ENCODE data around the gene SLC24A3. TPM values are rescaled to one million over a fixed set of nuclear protein-coding genes. Genes with fewer than 3 reads are reported as not detected.

SLC24A3 gene
- total RNA-seq, 1 donor from 2014 or later = 33.5 TPM

DNA sequence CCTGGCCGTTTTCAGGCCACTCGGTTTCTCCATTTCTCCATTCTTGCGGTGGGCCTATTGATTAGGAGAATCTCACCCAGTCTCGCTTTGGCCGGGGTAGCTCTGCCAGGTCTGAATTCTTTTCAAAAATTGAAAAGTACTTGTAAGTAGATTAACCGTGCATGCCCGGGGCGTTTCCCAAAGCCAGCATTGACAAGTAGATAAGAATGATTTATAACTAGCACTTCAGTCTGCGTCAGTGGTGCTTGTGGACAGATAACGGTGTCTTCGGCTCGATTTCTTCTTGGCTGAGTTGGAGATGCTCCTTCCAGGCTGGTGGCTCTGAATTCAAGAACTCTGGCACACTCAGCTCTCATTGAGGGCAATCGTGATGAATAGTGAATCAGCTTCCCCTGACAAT, 29.0 kb downstream of the SLC24A3 start:
- DNase-seq = no peak

DNA sequence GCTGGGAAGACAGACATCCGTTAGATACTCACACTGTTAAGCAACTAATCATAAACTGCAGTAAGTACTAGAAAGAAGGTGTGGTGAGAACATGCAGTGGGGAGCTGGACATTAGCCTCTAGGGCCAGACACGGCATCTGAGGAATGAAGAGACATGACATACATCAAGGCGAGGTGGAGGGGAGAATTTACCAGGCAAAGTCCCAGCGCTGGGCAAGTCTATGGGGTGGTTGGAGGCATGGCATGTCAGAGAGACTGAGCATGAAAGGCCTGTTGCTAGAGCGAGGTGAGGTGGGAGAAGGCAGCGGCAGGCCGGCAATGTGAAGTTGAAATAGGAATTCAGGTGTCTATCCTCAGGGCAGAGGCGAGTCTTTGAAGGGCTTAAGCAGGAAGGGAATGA, 31.8 kb downstream of the SLC24A3 start:
- DNase-seq = no peak

DNA sequence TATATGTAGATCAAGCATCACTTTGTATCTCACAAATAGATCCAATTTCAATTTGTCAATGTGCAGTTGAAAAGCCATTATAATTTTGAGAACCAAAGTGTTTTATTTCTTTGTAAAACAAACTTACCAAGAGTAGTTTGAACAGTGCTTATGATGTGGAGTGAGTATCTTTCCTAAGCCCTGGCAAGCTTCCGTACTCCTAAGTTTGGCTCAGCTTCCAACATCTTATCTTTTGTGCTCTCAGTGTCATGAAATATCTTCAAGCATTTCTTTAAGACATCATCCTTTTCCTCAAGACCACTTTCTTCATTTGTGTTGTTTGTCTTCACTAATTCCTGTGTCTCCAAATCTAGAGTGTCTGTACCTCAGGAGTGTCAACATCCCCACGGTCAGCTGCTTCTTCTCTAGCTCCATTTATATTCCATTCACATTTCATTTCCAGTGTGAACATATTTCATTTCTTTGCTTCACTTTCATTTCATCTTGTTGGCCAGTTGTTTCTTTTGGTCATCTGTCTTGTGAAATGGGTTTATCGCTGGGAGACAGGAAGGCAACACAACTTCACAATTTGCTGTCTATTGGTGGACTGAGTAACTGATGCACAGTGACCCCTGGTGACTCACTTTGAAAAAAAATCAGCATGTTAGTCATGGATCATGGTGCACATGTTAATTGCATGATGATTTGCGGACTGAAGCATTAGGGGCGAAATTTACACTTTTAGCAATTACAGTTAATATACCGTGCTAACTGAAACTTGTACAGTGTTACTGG, 36.9 kb downstream of the SLC24A3 start:
- no peak for DNase-seq

DNA sequence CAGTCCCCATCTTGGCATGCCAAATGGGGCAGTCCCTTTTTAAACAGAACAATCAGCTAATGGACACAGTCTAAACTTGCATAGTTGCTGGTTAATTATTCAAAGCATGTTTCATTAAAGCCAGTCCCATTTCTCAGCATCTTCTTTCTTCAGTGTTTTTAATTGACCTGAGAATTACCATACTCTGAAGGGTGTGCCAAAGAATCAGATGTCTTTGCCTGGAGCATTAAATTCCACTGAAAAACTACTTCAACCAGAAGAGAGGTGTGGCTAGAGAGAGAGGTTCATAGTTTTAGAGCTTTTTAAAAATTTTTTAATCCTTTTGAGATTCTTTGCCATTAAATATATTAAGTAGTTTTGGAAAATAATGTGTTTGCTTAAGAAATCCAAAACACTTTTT, 37.9 kb downstream of the SLC24A3 start:
- DNase-seq = no peak

DNA sequence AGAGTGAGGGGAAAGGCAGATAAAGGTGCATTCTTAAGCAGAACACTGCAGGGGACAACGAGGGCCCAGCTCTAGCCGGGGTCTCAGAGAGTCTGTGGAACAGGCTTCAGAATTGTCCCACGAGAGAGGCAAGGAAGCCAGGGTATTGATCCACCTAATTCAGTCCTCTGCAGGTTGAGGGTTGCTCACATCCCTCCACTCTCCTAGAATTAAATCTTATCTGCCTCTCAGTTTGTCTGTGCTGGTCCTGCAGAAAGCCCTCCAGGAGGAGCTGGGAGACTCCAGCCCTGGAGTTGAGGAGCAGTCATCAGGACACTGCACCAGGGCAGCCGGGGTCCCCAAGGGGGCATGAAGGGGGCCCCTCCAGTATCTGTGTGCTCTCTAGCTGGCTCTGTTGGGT, 39.1 kb downstream of the SLC24A3 start:
- no peak for DNase-seq

DNA sequence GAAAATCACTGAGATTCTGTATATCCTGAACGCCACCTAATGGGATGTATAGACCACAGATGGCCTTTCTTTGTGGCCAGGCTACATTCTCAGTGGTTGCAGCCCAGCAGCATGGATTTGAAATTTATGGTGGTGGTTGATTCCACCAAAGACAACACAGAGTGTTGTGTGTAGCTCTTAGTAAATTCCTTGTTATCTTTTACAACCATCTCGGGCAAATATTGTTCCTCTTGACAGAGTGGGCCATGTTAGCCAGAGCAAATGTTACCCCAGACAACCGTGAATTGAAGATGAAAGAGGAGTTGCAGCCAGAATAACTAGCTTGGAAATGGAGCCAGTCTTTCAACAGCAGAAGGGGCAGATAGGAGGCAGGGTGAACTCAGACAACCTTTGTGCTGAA, 39.5 kb downstream of the SLC24A3 start:
- DNase-seq = no peak

DNA sequence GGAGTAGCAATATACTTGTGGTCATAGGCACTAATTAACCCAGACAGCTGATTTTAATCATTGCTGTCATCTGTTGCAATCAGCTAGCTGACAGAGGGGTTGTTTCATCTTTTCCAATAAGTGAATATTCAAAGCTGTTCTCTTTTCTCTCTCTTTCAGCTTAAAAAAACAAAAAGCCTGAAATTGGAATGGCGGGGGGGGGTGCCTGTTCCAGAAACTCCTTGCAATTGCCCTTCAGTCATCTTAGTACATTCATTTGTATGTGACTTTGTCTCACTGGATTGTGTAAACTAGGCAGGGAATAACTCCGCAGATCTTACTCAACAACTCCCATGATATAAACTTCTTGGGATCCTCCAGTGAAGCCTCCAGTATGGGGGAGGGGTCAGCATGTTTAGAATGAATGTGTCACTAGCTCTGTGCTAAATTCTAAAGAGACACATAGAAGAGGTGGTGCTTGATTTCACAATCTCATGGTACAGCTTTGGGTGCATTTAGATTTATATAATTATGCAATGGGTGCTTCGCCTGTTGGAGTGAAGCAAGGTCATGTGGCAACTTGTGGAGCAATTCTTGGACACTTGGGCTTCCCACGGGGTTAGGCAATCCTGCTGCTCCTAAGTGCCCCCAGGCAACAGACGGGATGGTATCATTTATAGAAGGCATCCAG, 40.1 kb downstream of the SLC24A3 start:
- no peak for DNase-seq

DNA sequence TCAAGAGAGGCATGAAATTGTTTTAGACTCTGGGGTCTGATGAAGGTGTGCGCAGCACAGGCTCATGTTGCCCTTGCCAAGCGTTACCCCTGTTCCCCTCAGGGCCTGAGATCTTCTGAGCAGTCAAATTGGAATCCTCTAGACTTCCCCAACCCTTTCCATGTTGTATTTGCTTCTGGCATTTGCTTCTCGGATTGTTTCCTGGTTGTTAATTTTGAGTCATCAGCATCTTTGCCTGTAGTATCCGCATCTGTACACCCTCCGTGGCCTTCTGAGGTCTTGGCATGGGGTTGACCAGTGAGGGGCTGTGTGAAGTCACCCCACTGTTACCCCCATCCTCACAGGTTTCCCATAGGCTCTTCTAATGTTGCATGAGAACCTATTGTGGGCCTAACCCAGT, 40.9 kb downstream of the SLC24A3 start:
- DNase-seq = no peak

DNA sequence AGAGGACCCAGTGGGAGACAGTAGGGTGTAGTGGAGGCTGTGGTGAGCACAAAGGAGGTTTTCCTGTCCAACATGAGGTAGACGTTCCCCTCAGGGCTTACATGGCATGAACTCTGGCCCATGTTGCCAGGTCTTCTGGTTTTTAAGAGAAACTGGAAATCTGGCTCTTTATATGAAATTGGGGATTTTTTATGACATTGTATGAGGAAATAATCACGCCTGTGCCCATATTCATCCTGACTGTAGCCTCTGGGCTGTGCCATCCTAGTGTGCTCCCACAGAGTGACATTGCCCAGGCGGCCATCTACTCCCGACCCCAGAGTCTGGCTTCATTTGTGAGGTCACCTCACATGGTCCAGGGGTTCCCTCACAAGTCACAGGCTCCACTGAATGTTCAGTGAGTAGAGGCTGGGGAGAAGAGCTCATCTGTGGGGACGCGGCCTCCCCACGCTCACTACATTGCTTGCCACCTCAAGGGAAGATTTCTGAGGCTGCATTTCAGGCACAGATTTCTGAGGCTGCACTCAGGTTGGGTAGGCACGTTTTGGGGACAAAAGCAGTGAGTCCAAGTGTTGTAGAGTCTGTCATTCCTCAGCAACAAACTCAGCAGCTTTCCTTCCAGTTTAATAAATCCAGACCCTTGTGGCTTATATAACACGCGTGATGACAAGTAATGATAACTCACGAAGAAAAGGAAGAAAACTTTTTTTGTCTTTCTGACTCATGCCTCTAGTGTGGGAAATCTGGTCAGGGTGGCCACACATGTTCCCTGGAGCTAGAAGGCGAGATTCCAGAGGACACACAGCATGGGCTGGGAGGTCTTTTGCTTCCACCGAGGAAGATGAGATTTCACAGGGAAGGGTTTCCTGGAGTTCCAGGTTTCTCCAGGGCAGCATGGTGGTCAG, 41.7 kb downstream of the SLC24A3 start:
- no peak for DNase-seq

DNA sequence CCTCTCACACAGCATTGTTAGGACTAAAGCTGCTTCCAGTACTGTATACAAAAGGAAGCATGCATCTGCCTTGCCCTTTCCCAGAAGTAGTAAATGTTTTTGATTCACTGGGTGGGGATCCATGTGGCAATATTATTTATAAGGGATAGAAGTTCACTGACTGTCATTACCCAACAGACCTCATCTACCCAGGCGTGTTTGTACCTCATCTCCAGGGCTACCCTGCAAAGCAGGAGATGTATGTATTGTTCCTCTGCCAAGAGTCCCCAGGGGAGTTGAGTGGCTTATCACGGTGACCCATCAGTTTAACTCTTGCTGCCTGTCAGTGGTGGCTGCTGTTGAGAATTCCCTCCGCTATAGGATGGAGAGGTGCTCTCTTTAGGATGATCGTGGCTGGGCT, 42.5 kb downstream of the SLC24A3 start:
- DNase-seq = no peak

DNA sequence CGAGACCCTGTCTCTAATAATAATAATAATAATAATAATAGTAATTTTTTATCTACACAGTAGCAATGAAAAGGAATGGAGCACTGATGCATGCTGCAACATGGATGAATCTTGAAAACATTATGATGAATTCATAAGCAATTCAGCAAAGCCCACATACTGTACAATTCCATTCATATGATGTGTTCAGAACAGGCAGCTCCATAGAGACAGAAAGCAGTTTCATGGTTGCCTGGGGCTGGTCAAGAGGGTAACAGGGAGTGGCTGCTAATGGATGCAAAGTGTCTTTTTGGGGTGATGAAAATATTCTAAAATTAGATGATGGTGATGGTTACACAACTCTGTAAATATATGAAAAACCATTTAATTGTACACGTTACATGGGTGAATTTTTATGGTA, 43.6 kb downstream of the SLC24A3 start:
- DNase-seq = no peak

DNA sequence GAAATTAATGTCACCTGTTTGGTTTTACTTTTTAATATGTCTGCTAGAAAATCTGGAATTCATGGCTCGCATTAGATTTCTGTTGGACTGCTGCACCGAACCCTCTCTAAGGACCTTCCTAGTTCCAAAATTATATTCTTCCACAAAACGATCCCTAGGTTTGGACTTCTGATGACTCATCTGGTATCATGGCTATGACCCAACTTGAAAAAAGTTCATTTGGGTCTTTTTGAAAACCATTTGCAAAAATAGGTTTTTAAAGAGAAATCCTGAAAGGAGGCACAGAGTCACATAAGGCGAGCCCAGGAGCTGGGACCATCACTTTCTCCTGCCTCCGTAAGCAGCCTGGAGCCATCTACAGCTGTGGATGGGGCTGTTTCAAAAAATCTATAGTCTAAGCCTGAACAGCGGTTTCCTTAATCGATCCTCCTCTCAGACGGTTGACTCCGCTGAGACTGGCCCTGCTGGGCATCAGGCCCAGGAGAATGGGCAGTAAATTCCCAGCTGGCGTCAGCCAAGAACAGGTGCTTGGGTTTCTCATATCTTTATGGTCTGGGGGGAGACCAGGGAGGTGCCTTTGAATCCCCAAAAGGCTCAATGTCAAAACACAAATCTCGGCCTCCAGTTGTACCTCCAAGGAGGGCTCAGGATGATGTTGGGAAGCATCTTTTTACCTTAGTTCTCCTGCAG, 44.6 kb downstream of the SLC24A3 start:
- DNase-seq = peak; percentile 12

DNA sequence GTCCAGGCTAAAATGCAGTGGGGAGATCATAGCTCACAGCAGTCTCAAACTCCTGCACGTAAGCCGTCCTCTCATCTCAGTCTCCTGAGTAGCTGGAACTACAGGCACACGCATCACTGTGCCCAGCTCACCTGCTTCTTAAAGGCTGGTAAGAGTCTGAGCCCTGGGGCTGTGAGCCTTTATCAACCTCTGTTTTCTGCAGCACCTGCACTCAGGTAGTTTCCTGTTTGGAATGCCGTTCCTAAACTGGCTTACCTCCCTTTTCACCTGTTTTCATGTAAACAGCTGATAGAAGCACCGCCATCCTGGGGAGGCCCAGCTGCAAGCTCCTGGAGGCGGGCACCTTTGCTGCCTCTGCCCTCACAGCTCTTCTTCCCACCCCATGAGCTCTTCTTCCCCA, 45.4 kb downstream of the SLC24A3 start:
- no peak for DNase-seq

DNA sequence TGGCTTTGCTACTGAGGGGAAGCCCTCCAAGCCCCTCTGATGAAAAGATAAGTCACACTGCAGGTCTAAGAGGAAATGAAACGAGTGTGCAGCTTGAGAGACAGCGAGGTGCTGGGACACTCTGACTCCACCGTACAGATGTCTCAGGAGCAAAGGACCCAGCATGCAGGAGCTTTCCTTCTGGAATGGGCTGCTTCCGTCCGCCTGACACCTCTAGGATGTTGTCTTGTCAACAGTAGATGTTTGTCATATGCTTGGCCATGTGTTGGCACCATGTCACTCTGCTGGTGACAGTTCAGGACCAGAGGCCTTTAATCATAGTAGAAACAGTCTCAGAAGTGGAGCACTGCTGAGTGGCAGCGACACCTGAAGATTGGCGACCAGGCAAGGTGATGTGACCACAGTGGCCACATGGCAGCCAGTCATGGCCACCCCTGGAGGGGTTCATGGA, 46.7 kb downstream of the SLC24A3 start:
- no peak for DNase-seq

DNA sequence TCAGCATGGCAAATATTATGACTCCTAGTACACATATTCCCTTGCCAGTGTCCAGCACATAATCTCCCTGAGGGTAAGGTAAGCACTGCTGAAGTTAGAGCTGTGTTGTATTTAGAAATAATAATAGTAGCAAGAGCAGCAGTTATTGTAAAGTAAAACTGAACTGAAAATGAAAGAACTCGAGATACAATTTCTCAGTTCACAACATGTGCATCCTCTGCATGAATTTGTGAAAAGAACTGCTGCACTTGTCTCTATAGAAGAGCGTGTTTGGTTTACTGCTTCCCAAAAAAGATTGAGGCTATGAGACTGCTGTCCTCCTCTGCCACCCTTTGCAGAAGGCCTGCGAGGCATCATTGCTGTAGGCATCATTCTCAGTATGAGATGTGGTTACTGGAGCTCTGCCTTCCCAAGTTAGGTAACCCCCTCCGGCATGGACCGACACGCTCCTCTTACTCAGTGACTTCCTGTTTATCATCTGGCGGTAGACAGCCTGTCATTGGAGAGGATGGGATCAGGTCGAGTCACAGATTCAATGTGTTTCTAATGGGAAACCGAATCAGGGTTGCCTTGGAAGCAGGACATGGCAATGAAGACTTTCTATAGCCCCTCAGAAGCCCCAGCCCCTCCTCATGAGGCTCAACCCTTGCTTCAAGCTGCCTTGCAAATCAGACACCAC, 48.1 kb downstream of the SLC24A3 start:
- no peak for DNase-seq

DNA sequence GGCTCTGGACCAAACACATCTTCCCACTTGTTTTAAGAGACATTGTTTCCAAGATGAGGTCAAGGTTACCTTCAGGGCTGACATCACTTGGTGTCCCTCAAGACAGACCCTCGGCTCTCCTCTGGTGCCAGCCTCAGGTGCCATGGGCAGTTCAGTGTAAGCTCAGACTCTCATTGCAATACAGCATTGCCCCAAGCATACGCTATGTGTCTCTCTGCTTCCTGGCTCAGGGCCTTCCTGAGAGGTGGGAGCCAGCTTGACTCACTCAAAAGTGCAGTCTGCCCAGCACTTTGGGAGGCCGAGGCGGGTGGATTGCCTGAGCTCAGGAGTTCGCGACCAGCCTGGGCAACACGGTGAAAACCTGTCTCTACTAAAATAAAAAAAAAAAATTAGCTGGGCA, 51.7 kb downstream of the SLC24A3 start:
- no peak for DNase-seq

DNA sequence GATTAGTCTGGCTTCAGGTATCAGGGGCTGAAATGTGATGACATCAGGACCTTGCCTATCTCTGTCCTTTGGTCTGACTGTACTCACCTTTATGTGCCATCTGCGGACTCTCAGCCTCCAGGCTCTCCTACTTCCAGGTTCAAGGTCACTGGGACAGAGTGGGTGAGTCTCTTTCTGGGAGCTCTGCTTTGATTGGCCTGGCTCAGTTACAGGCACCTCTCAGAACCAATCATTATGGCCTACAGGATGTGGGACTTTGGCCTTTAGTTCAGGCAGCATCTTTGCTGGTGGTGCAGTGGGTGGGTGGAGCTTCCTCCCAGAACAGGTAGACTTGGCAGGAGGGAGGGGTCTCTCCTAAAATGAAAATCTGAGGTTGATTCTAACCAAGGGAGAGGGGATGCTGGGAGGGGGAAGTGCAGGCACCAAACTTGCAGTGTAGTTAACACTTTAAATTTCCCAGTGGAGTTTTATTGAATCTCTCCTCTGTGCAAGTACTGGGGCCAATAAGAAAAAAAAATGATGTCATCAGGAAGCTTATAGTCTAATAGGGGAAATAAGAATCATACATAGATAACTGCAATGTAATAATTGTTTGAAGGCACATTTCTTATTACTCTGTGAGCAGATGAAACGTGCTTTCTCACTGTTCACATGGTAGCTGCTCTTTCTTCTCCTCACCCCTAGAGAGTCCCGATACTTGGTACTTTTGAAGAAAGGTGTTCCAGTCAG, 53.4 kb downstream of the SLC24A3 start:
- no peak for DNase-seq

DNA sequence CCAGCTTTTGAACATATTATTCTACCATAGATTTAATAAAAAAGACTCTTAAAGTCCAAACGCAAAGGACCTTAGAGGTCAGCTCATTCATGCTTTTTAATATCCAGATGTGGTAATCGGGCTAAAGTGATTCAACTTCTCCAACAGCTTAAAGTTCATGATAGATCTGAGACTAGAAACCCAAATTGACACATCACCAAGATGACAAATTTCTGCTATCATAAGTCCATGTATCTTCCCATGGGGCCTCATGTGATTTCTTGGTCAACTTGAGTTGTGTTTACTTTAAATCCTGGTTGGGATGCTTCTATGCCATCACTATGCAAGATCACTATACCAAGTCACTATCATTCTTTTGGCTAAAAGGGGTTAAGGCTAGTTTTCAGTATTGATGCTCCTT, 56.0 kb downstream of the SLC24A3 start:
- DNase-seq = no peak

DNA sequence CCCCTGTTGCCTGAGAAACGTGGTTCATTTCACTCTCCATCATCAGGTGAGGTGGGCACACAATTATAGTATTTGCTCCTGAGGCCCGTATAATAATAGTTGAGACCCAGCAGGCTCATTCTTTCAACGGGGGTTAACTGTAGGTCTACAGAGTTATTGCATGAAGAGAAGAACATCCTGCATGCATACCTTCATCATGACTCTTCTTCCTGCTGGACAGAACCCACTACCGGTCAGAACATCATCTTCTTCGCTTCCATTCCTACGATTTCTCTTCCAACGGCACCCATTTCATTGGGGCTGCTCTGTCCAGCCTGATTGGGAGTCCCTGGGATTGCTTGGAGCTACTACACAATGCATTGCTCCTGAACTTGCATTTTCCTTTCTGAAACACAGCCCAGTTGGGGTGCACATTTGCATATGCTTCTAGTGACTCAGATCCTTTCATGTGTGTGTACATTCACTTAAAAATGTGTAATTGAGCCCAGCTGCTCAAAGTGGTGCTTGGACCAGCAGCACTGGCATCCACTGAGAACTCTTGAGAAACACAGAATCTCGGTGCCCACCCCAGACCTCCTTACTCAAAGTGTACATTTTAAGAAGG, 57.4 kb downstream of the SLC24A3 start:
- no peak for DNase-seq

DNA sequence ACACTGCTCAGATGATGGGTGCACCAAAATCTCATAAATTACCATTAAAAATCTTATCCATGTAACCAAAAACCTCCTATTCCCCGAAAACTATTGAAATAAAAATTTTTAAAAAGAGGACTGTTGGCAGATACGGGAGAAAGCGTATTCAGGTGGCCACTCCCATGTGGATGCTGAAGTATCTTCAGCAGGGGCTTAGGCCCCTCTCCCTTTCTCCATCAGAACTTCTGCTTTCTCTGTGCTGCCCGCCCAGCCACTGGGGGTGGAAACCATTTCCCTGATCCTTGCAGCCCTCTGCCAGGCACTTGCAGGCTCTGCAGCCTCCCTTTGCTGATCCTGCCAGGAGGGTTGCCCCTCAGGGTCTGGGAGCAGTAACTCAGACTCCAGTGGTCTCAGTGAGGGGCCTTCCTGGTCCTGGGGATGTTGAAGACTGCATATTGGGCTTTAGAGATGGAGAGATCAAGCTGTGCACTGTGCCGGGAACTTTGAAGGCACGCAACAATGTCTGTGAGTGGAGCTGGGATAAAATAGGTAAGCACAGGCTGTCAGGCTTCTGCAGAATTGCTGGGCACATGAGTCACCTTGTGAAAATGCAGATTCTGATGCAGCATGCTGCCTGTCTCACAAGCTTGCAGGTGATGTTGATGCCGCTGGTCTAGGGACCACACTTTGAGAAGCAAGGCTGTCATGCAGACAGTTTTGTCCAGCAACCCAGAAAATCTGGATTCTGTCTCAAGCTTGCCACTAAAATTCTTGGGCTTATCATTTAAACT, 59.6 kb downstream of the SLC24A3 start:
- no peak for DNase-seq

Data from tongue (tissue), 2 donors.